ENCODE measurements around the gene ZNF454. TPM values are rescaled to one million over a fixed set of nuclear protein-coding genes. Genes with fewer than 3 reads are reported as not detected.

The ZNF454 gene
- total RNA-seq: 0.22 TPM in 1 of 2 replicates, not detected in the other
- total RNA-seq (2013): 0.16 TPM
- polyA plus RNA-seq: not detected in 2 replicates
- polyA minus RNA-seq: not detected in 2 replicates

DNA sequence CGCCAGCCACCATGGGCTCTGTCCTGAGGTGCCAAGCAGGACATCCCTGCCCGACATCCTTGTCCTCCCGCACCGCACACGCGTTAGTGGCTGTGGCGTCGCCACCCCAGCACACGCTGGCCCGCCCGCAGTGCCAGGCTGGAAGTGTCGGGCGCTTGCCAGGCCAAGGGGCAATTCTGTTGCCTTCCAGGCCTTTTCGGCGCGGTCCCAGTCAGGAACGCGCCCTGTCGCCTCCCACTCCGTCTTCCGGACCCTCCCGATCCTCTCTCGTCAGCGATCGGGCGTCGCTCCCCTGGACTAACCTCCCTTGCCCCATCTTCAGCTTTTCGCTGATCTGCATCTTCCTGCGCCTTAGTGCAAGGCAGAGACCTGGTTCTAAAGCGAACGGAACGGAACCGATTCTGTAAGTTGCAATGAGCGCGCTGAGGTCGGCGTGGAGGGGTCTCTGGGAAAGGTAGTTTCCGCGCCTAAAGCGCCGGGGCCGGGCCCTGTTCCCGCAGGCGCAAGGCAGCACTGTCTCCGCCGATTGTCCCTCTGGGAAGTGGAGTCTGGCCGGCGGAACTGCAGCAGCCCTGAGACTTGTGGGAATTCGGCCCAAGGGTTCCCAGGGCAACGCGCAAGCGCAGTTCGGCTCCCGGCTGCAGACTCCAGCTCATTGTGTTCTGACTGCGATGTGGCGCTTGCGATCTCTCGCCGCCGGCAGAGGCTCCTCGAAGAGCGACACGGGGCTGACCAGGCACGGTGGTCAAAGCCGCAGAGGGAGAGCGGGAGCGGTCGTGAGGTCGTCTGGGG, at the start of gene ZNF454:
ZNF454 (plus strand) TSS at position 630 of the 792 bp plus-strand sequence. CDS start 1,594 bp downstream, outside the sequence.
- no peak within 1 kb of the TSS for H3K4me2 ChIP-seq (replicated peaks; ENCODE audit: low read depth, low read length, poor library complexity, severe bottlenecking)
- no peak within 1 kb of the TSS for H3K4me3 ChIP-seq (ENCODE audit: control extremely low read depth in 1 of 5, extremely low read depth in 1 of 5, insufficient read depth in 1 of 5, low read depth in 2 of 5, low read length in 4 of 5)
- H3K27me3 ChIP-seq (replicated peaks in 1 of 4; ENCODE audit: control extremely low read depth in 1 of 4, control insufficient read depth in 3 of 4, insufficient read depth in 4 of 4, low read length in 3 of 4): peaks cover 0 to 40% (median 7%) of the 10 kb centered on the region in 4 experiments
- no peaks in the 10 kb centered on the region for H3K4me1 Mint-ChIP-seq
- peaks cover 39% of the 10 kb centered on the region for H3K9me3 Mint-ChIP-seq (ENCODE audit: insufficient read depth)
- ChIA-PET CTCF (no interaction called here), POLR2A (no interaction called here)
- no peak within 1 kb of the TSS for H3K9ac ChIP-seq (ENCODE audit: low read length)
- DNase-seq (no peak), ATAC-seq (ENCODE audit: low read depth) (no peak)
- no peaks in the 10 kb centered on the region for H3K36me3 ChIP-seq (replicated peaks in 1 of 2; ENCODE audit: control extremely low read depth in 1 of 2, control insufficient read depth in 1 of 2, extremely low read depth in 1 of 2, insufficient read depth in 2 of 2, low read length in 1 of 2)
- H3K4me1 ChIP-seq (ENCODE audit: control insufficient read depth in 2 of 2, insufficient read depth in 2 of 2, low read length in 2 of 2): no peaks in the 10 kb centered on the region
- H2AFZ ChIP-seq (ENCODE audit: insufficient read depth, low read depth, low read length, poor library complexity, severe bottlenecking): no peak within 1 kb of the TSS
- no peak within 1 kb of the TSS for H3K27ac ChIP-seq (ENCODE audit: low read length in 2 of 2)
- no peak for TF ChIP-seq EZH2 (IDR thresholded peaks at IDR 0.05; ENCODE audit: borderline replicate concordance, insufficient read depth, low read depth, low read length, poor library complexity, severe bottlenecking)
- H3K27ac Mint-ChIP-seq: no peak within 1 kb of the TSS
- H3K79me2 ChIP-seq (ENCODE audit: control insufficient read depth, insufficient read depth, low read length): no peaks in the 10 kb centered on the region
- WGBS (ENCODE audit: insufficient coverage): 20% methylated on average over 69 of the region's 69 CpGs
- no peak within 1 kb of the TSS for H3K4me3 Mint-ChIP-seq
- peaks cover 21% of the 10 kb centered on the region for H3K27me3 Mint-ChIP-seq
- peaks cover 0 to 81% (median 61%) of the 10 kb centered on the region in 3 donors for H3K9me3 ChIP-seq (ENCODE audit: control extremely low read depth in 1 of 3, control insufficient read depth in 2 of 3, insufficient read depth in 1 of 3, low read length in 2 of 3)
- intact Hi-C loops (cut with micrococcal nuclease): no loop called here
- no peaks in the 10 kb centered on the region for H4K20me1 ChIP-seq (ENCODE audit: control insufficient read depth, insufficient read depth, low read length, poor library complexity, severe bottlenecking)

DNA sequence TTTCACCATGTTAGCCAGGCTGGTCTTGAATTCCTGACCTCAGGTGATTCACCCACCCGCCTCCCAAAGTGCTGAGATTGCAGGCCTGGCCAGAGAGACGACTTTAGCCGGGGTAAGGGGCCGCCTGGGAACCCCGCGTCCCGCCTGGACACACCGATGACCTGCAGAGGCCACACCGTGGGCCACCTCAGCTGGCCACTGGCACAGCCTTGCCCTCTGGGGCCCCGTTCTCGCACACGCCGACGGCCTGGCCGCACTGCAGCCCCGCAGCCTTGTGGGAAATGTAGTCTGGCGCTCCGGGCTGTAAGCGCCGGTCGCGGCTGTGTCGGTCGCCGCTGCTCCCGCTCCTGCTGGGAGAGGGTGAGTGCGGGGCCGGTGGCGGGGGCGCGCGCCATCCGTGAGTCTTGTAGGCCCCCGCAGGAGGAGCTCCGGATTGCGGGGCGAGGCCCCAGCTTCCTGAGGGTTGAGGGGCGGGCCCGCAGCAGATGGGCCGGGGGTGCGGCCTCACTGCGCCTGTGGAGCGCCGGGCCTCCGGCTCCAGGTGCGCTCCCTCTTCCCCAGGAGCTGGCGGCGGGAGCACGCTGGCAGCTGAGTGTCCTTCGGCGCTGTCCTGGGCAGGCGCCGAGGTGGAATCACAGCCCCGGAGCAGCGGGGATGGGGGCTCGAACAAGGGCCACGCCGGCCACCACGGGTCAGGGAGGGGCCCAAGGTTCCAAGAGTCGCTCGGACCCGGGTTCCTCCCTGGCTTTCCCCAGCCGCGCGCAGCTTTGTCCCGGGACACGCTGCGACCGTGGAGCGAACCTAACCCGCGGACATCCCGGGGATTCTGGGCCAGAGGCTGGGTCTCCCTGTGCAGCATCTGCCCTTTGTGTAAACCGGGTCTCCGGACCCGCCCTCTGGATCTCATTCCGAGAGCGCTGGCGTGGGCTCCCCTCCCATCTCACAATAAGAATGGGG, 45.1 kb upstream of the ZNF454 start, which contains the start of gene ZFP2:
ZFP2 (plus strand) TSS at position 299 of the 957 bp plus-strand sequence. CDS start 35,401 bp downstream, outside the sequence.
- no peak for TF ChIP-seq EZH2 (IDR thresholded peaks at IDR 0.05; ENCODE audit: borderline replicate concordance, insufficient read depth, low read depth, low read length, poor library complexity, severe bottlenecking)
- TF ChIP-seq, protein P1, sequence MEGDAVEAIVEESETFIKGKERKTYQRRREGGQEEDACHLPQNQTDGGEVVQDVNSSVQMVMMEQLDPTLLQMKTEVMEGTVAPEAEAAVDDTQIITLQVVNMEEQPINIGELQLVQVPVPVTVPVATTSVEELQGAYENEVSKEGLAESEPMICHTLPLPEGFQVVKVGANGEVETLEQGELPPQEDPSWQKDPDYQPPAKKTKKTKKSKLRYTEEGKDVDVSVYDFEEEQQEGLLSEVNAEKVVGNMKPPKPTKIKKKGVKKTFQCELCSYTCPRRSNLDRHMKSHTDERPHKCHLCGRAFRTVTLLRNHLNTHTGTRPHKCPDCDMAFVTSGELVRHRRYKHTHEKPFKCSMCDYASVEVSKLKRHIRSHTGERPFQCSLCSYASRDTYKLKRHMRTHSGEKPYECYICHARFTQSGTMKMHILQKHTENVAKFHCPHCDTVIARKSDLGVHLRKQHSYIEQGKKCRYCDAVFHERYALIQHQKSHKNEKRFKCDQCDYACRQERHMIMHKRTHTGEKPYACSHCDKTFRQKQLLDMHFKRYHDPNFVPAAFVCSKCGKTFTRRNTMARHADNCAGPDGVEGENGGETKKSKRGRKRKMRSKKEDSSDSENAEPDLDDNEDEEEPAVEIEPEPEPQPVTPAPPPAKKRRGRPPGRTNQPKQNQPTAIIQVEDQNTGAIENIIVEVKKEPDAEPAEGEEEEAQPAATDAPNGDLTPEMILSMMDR (IDR thresholded peaks at IDR 0.05): no peak
- peaks cover 3% of the 10 kb centered on the region for H3K79me2 ChIP-seq (ENCODE audit: control insufficient read depth, insufficient read depth, low read length)
- H3K27me3 ChIP-seq (replicated peaks in 1 of 4; ENCODE audit: control extremely low read depth in 1 of 4, control insufficient read depth in 3 of 4, insufficient read depth in 4 of 4, low read length in 3 of 4): no peaks in the 10 kb centered on the region
- peak within 1 kb of the TSS; percentile 99 for H2AFZ ChIP-seq (ENCODE audit: insufficient read depth, low read depth, low read length, poor library complexity, severe bottlenecking)
- H3K9me3 ChIP-seq (ENCODE audit: control extremely low read depth in 1 of 3, control insufficient read depth in 2 of 3, insufficient read depth in 1 of 3, low read length in 2 of 3): peaks cover 0 to 9% (median 0%) of the 10 kb centered on the region in 3 donors
- intact Hi-C loops (cut with micrococcal nuclease): loop anchor here (1.0 to 2.0 kb wide), 2 partner anchors 37 to 165 kb away; partner anchors contain the start of genes ZNF354A and ZNF354B
- H3K9ac ChIP-seq (ENCODE audit: low read length): peak within 1 kb of the TSS; percentile 78
- Mint-ChIP-seq H3K4me1 (peaks cover 11% of the 10 kb centered on the region), H3K27me3 (no peaks in the 10 kb centered on the region), H3K27ac (peak within 1 kb of the TSS; percentile 37), H3K9me3 (ENCODE audit: insufficient read depth) (peaks cover 2% of the 10 kb centered on the region), H3K4me3 (peak within 1 kb of the TSS; percentile 87)
- peak within 1 kb of the TSS; percentile 88 for H3K4me2 ChIP-seq (replicated peaks; ENCODE audit: low read depth, low read length, poor library complexity, severe bottlenecking)
- DNase-seq: peak; percentile 58
- POLR2A ChIA-PET: no interaction called here
- peak within 1 kb of the TSS in 4 of 5 experiments; percentile 48 to 77 (median 74) for H3K4me3 ChIP-seq (ENCODE audit: control extremely low read depth in 1 of 5, extremely low read depth in 1 of 5, insufficient read depth in 1 of 5, low read depth in 2 of 5, low read length in 4 of 5)
- no peaks in the 10 kb centered on the region for H4K20me1 ChIP-seq (ENCODE audit: control insufficient read depth, insufficient read depth, low read length, poor library complexity, severe bottlenecking)
- H3K36me3 ChIP-seq (replicated peaks in 1 of 2; ENCODE audit: control extremely low read depth in 1 of 2, control insufficient read depth in 1 of 2, extremely low read depth in 1 of 2, insufficient read depth in 2 of 2, low read length in 1 of 2): no peaks in the 10 kb centered on the region
- ATAC-seq (ENCODE audit: low read depth): peak; percentile 91
- H3K27ac ChIP-seq (ENCODE audit: low read length in 2 of 2): peak within 1 kb of the TSS in 1 of 2 donors; percentile 70
- H3K4me1 ChIP-seq (ENCODE audit: control insufficient read depth in 2 of 2, insufficient read depth in 2 of 2, low read length in 2 of 2): peaks cover 3 to 11% of the 10 kb centered on the region in 2 donors
- CTCF ChIA-PET: no interaction called here
- 5% methylated on average over 75 of the region's 79 CpGs for WGBS (ENCODE audit: insufficient coverage)
